A673 (cell line): ENCODE measurements around the gene SRGAP2B. TPM values are rescaled to one million over a fixed set of nuclear protein-coding genes. Genes with fewer than 3 reads are reported as not detected.
"Not testable (repeated sequence)": the region's sequence is repeated elsewhere in the genome, so short reads cannot be mapped to it uniquely, and the experiment has no call there.

Source experiments
- BruUV-seq: library from RNA; stranded (reverse); fragments of 400-500 nt; replicated peaks from 2 replicates; lab custom pipeline; 2021; lab: Mats Ljungman, UMichigan
- CTCF ChIA-PET: fragments of 300-600 bp; sonication (Branson Sonifier 250); formaldehyde crosslinking; loops from one replicate; lab custom pipeline; 2022; ENCODE audit warnings: antibody characterized with exemption; lab: Charles Lee
- POLR2A ChIA-PET: fragments of 300-600 bp; sonication (Branson Sonifier 250); formaldehyde crosslinking; loops from one replicate; lab custom pipeline; 2022; ENCODE audit warnings: antibody characterized with exemption; ENCODE audit not compliant: low non-redundant PET; lab: Charles Lee
- DNase-seq: peaks from one replicate; pipeline ENCODE4 v3.0.0-alpha.2; 2015; ENCODE audit warnings: low spot score
- H3K27ac ChIP-seq: fragments of 200-600 bp; sonication (generic); 2 replicates; pipeline ENCODE4 v1.5.1; 2016; ENCODE audit warnings: mixed run types, low read depth, mild to moderate bottlenecking, mixed read lengths, antibody characterized with exemption, low read length; ENCODE audit not compliant: poor library complexity, severe bottlenecking
- H3K27me3 ChIP-seq: fragments of 200-600 bp; sonication (generic); replicated peaks from 2 replicates; pipeline ENCODE4 v1.6.1; 2017; ENCODE audit warnings: mixed run types, low read depth, mild to moderate bottlenecking, mixed read lengths, antibody characterized with exemption, low read length; ENCODE audit not compliant: insufficient read depth, poor library complexity
- H3K36me3 ChIP-seq: fragments of 200-600 bp; sonication (generic); 2 replicates; pipeline ENCODE4 v1.6.1; 2016; ENCODE audit warnings: mixed run types, mild to moderate bottlenecking, mixed read lengths, antibody characterized with exemption, low read length; ENCODE audit not compliant: insufficient read depth, poor library complexity, severe bottlenecking
- H3K4me1 ChIP-seq: fragments of 200-600 bp; sonication (generic); 2 replicates; pipeline ENCODE4 v1.6.1; 2017; ENCODE audit warnings: mixed run types, mild to moderate bottlenecking, mixed read lengths, antibody characterized with exemption, low read length; ENCODE audit not compliant: insufficient read depth, poor library complexity, severe bottlenecking
- H3K4me3 ChIP-seq: fragments of 200-600 bp; sonication (generic); 2 replicates; pipeline ENCODE4 v1.5.1; 2016; ENCODE audit warnings: low read depth, mixed run types, mild to moderate bottlenecking, mixed read lengths, low read length; ENCODE audit not compliant: poor library complexity, severe bottlenecking
- H3K9me3 ChIP-seq: fragments of 200-600 bp; sonication (generic); 2 replicates; pipeline ENCODE4 v1.6.1; 2016; ENCODE audit warnings: mixed run types, low read depth, mild to moderate bottlenecking, mixed read lengths, antibody characterized with exemption, low read length; ENCODE audit not compliant: poor library complexity, severe bottlenecking
- intact Hi-C: fragments of 100-400 bp; cut with micrococcal nuclease; formaldehyde crosslinking; loops from one replicate; pipeline ENCODE4 v1.10.0; 2022; ENCODE audit not compliant: unreplicated experiment
- total RNA-seq: library from RNA; stranded (reverse); gene quantifications from 2 replicates; pipeline ENCODE4 v1.2.3, GENCODE V29; 2021

Gene SRGAP2B
- total RNA-seq, 1 experiment from 2014 or later: 72.9 TPM

- H3K27ac ChIP-seq, H3K4me3 ChIP-seq, CTCF ChIA-PET, H3K27me3 ChIP-seq, intact Hi-C loops, POLR2A ChIA-PET, H3K4me1 ChIP-seq, BruUV-seq, H3K9me3 ChIP-seq, H3K36me3 ChIP-seq, DNase-seq: not testable (repeated sequence)
Observed at GRCh38 chr1:144933014-144933413, 162.1 kb downstream of the SRGAP2B start.

DNA sequence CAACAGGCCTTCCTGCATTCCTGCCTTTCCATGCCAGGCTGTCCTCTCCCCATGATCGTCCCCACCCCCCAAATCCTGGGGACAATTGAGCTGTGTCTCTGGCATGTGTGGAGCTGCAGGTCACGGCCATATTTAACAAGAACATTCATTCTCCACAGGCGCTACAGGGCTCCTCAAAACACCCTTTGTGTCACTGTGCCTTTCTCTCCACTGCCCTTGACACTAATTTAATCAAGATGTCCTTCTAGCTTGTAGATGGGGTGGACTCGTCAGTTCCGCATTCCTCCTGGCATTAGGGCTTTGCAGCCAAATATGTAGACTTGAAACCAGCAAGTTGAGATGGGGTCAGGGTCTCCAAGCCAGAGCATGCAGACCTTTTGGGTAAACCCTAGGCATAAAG, 163.0 kb downstream of the SRGAP2B start:
- BruUV-seq, H3K36me3 ChIP-seq, intact Hi-C loops, H3K4me1 ChIP-seq, CTCF ChIA-PET, H3K9me3 ChIP-seq, H3K27me3 ChIP-seq, H3K4me3 ChIP-seq, H3K27ac ChIP-seq, POLR2A ChIA-PET: not testable (repeated sequence)
- peak; percentile 19 for DNase-seq

DNA sequence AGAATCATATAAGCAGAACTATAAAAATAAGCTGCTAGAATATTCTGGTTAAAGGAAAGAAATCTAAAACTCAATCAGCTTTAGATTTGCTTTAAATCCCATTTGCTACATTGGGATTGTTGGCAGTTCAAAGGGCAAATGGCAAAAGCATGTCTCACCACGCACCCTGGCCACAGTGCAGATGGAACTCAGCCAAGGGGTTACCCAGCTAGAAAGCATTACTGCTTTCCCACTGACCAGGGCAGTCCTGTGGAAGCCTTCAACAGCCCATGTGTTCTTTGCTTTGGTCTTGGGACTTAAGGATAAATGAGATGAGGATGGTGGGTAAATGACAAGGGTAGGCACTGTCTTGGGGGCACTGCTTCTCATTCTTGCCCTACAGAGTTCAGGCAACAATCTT, 163.6 kb downstream of the SRGAP2B start:
- not testable (repeated sequence) for H3K4me1 ChIP-seq

DNA sequence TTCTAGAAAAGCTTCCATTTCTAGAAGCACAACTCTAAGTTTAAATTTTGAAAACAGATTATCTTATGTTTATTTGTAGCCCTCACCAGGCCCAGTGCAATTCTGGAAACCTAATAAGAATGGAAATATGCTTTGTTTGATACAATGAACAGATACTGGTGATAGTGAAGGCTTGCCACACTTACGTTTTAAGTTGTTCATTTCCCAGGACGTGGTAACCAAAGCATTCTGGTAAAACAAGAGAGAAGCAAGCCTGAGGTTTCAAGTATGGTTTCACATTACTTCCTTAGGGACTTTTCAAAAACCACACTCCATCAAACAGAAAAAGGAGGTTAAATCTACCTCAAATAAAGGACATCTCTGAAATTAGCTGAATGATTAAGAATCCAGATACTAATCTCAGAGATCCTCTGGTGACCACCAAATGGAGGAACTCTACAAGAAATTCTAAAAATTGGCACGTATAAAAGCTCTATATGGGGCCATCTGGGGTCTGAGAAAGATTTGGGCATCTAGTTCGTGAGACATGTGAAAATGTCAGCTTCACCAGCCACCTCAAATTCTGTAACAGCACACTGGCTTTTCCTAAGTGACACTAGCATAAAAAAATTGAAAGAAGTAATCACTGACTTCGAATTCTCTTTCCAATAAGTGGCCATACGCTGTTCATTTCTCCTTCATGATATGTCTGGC, 164.9 kb downstream of the SRGAP2B start:
- intact Hi-C loops, H3K4me1 ChIP-seq, H3K27ac ChIP-seq, H3K36me3 ChIP-seq, H3K27me3 ChIP-seq, POLR2A ChIA-PET, H3K4me3 ChIP-seq, BruUV-seq, H3K9me3 ChIP-seq, DNase-seq, CTCF ChIA-PET: not testable (repeated sequence)

More for the DNA sequence above, 163.6 kb downstream of the SRGAP2B start:
- CTCF ChIA-PET, H3K4me3 ChIP-seq, BruUV-seq, H3K27me3 ChIP-seq, POLR2A ChIA-PET, H3K9me3 ChIP-seq, DNase-seq, intact Hi-C loops, H3K36me3 ChIP-seq, H3K27ac ChIP-seq: not testable (repeated sequence)

DNA sequence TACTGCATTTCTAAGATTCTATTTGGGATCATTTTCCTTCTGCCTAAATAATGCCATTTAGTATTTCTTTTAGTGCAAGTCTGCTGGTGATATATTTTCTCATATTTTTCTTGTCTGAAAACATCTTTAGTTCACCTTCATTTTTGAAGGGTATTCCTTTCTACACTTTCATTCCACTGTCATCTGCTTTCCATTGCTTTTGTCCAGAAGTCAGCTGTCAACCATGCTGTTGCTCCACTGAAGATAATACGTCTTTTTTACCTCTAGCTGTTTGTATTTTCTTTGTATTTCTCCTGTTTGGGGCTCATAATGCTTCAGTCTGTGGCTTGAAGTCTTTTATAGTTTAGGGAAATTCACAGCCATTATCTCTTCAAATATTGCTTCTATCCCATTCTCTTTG, 167.8 kb downstream of the SRGAP2B start:
- POLR2A ChIA-PET, CTCF ChIA-PET, H3K4me1 ChIP-seq, H3K4me3 ChIP-seq, H3K36me3 ChIP-seq, H3K27me3 ChIP-seq, H3K27ac ChIP-seq, intact Hi-C loops, H3K9me3 ChIP-seq, BruUV-seq, DNase-seq: not testable (repeated sequence)

- H3K9me3 ChIP-seq, intact Hi-C loops, H3K27ac ChIP-seq, DNase-seq, BruUV-seq, H3K4me1 ChIP-seq, H3K4me3 ChIP-seq, H3K27me3 ChIP-seq, CTCF ChIA-PET, POLR2A ChIA-PET, H3K36me3 ChIP-seq: not testable (repeated sequence)
Observed at GRCh38 chr1:144923640-144924039, 171.5 kb downstream of the SRGAP2B start.

DNA sequence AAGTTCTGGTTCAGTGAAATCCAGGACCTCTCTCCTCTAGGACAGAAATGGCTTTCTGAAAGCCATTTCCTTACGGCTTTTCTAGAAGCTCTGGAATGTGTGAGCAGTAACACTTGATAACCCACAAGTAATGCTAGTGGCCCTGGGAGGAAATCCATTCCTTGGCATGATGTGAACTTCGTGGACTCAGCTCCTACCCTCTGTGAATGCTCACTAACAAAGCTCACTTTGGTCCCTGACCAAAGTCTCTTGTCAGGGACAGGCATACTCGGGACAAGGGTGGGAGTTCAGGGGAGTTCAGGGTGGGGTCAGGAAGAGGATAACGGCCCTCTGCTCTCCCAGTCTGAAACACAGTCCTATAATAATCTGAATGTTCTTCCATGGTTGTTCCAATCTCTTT, 172.3 kb downstream of the SRGAP2B start:
- CTCF ChIA-PET, intact Hi-C loops, H3K4me3 ChIP-seq, H3K9me3 ChIP-seq, H3K4me1 ChIP-seq, BruUV-seq, POLR2A ChIA-PET, DNase-seq, H3K36me3 ChIP-seq, H3K27ac ChIP-seq, H3K27me3 ChIP-seq: not testable (repeated sequence)

DNA sequence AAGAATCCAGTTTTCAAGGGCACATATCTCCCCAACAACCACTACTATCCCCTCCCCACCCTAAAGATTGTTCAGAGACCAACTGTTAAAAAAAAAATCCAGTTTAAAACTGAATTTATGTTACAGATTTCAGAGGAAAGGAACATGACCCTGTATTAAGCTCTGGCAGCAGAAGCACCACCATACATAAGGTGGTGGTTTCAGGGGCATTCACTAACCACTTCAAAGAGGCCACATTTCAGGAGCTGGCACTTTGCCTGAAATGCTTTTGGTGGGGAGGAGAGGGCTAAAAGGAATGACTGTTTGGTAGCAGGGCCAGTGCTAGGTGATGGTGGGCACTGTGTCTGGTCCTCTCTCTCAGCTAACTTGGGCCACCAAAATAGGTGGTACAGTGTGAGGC, 176.0 kb downstream of the SRGAP2B start:
- intact Hi-C loops, H3K27ac ChIP-seq, CTCF ChIA-PET, POLR2A ChIA-PET, H3K36me3 ChIP-seq, H3K4me3 ChIP-seq, DNase-seq, H3K9me3 ChIP-seq, BruUV-seq, H3K4me1 ChIP-seq, H3K27me3 ChIP-seq: not testable (repeated sequence)
